ENCODE data around the gene TET3. TPM values are rescaled to one million over a fixed set of nuclear protein-coding genes. Genes with fewer than 3 reads are reported as not detected.

The TET3 gene
- total and polyA plus RNA-seq, 2 donors (not counting 1 experiment from before 2014, with no cell fraction given) = 2.1 to 3.1 TPM

DNA sequence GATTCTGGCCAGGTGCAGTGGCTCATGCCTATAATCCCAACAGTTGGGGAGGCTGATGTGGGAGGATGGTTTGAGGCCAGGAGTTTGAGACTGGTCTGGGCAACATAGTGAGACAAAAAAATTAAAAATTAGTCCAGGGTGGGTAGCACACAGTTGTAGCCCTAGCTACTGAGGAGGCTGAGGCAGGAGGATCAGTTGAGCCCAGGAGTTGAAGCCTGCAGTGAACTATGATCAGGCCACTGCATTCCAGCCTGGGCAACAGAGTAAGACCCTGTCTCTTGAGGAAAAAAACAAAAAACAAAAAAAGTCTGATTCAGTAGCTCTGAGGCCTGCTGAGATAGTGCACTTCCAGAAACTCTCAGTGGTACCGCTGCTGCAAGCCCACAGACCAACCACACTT is 7.9 kb upstream of the TET3 start:
- no peak overlapping the region for H3K27ac ChIP-seq (ENCODE audit: insufficient read depth, low read length)
- peaks cover 7% of the 10 kb centered on the region for H3K4me1 ChIP-seq (ENCODE audit: control insufficient read depth, extremely low read depth, insufficient read depth, low read length)
- H3K9me3 ChIP-seq (ENCODE audit: control insufficient read depth, insufficient read depth, low read depth, low read length) = no peaks in the 10 kb centered on the region
- H3K4me2 ChIP-seq (ENCODE audit: extremely low read depth, insufficient read depth, low read length) = no peak overlapping the region
- H4K20me1 ChIP-seq (ENCODE audit: control insufficient read depth, extremely low read depth, insufficient read depth, low read length) = no peaks in the 10 kb centered on the region
- no peak for DNase-seq (ENCODE audit: low read depth in 2 of 2)
- no peaks in the 10 kb centered on the region for H3K27me3 ChIP-seq (ENCODE audit: control insufficient read depth, insufficient read depth, low read length)
- no peaks in the 10 kb centered on the region for H3K36me3 ChIP-seq (ENCODE audit: control insufficient read depth, insufficient read depth, low read length)
- H3K4me3 ChIP-seq (replicated peaks in 1 of 4; ENCODE audit: control extremely low read depth in 1 of 4, insufficient read depth in 1 of 4, low read depth in 3 of 4, low read length in 4 of 4) = no peak overlapping the region
- TF ChIP-seq EZH2 (IDR thresholded peaks at IDR 0.05; ENCODE audit: low read length, missing control alignments) = no peak
- TF ChIP-seq, protein P1, sequence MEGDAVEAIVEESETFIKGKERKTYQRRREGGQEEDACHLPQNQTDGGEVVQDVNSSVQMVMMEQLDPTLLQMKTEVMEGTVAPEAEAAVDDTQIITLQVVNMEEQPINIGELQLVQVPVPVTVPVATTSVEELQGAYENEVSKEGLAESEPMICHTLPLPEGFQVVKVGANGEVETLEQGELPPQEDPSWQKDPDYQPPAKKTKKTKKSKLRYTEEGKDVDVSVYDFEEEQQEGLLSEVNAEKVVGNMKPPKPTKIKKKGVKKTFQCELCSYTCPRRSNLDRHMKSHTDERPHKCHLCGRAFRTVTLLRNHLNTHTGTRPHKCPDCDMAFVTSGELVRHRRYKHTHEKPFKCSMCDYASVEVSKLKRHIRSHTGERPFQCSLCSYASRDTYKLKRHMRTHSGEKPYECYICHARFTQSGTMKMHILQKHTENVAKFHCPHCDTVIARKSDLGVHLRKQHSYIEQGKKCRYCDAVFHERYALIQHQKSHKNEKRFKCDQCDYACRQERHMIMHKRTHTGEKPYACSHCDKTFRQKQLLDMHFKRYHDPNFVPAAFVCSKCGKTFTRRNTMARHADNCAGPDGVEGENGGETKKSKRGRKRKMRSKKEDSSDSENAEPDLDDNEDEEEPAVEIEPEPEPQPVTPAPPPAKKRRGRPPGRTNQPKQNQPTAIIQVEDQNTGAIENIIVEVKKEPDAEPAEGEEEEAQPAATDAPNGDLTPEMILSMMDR (conservative IDR thresholded peaks at IDR 0.05 in 1 of 2, IDR thresholded peaks at IDR 0.05 in 1 of 2; ENCODE audit: low read depth in 1 of 2, low read length in 2 of 2) = no peak
- no peak overlapping the region for H2AFZ ChIP-seq (ENCODE audit: low read length)
- no peaks in the 10 kb centered on the region for H3K79me2 ChIP-seq (ENCODE audit: control insufficient read depth, insufficient read depth, low read length)
- H3K9ac ChIP-seq (ENCODE audit: insufficient read depth, low read length) = no peak overlapping the region

DNA sequence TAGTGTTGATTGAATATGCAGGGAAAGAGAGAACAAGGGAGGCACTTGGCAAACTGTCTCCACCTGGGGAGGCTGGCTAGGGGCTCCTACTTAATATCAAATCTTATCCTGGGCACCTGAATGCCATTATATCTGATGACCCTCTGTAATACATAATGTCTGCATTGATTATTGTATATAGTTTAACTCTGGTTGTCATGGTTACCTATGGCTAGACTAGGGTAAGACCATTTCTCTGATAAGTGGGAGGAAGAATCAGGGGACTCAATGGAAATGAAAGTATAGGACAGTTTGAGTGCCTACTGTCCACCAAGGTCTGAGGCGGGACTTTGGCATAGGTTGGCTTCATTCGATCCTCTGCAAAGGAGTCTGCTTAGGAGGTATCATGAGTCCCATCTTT is 7.2 kb upstream of the TET3 start:
- no peaks in the 10 kb centered on the region for H3K9me3 ChIP-seq (ENCODE audit: control insufficient read depth, insufficient read depth, low read depth, low read length)
- H2AFZ ChIP-seq (ENCODE audit: low read length) = no peak overlapping the region
- no peaks in the 10 kb centered on the region for H4K20me1 ChIP-seq (ENCODE audit: control insufficient read depth, extremely low read depth, insufficient read depth, low read length)
- H3K4me2 ChIP-seq (ENCODE audit: extremely low read depth, insufficient read depth, low read length) = no peak overlapping the region
- no peaks in the 10 kb centered on the region for H3K27me3 ChIP-seq (ENCODE audit: control insufficient read depth, insufficient read depth, low read length)
- no peaks in the 10 kb centered on the region for H3K79me2 ChIP-seq (ENCODE audit: control insufficient read depth, insufficient read depth, low read length)
- peaks cover 7% of the 10 kb centered on the region for H3K4me1 ChIP-seq (ENCODE audit: control insufficient read depth, extremely low read depth, insufficient read depth, low read length)
- no peak overlapping the region for H3K27ac ChIP-seq (ENCODE audit: insufficient read depth, low read length)
- H3K9ac ChIP-seq (ENCODE audit: insufficient read depth, low read length) = no peak overlapping the region
- TF ChIP-seq, protein P1 (conservative IDR thresholded peaks at IDR 0.05 in 1 of 2, IDR thresholded peaks at IDR 0.05 in 1 of 2; ENCODE audit: low read depth in 1 of 2, low read length in 2 of 2) = no peak
- TF ChIP-seq EZH2 (IDR thresholded peaks at IDR 0.05; ENCODE audit: low read length, missing control alignments) = no peak
- no peaks in the 10 kb centered on the region for H3K36me3 ChIP-seq (ENCODE audit: control insufficient read depth, insufficient read depth, low read length)
- no peak for DNase-seq (ENCODE audit: low read depth in 2 of 2)
- no peak overlapping the region for H3K4me3 ChIP-seq (replicated peaks in 1 of 4; ENCODE audit: control extremely low read depth in 1 of 4, insufficient read depth in 1 of 4, low read depth in 3 of 4, low read length in 4 of 4)

DNA sequence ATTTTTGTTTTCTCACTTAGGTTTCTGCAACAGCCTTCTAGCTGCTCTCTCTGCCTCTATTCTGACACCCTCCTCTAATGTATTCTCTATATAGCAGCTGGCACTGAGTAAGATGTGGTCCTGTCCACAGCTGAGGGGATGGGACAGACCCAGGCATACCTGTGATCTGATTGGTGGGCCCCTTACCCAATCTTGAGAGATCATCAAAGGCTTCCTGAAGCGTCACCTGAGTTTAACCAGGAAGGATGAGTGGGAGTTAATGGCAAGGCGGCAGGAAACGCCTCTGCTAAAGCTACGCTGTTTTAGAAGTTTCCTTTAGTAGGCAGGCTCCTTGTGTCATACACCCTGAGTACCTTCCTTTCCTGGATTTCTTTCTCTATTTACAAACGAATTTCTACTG is 5.7 kb upstream of the TET3 start:
- Histone ChIP-seq H3K9ac (ENCODE audit: insufficient read depth, low read length) (no peak overlapping the region), H2AFZ (ENCODE audit: low read length) (no peak overlapping the region), H3K9me3 (ENCODE audit: control insufficient read depth, insufficient read depth, low read depth, low read length) (no peaks in the 10 kb centered on the region), H4K20me1 (ENCODE audit: control insufficient read depth, extremely low read depth, insufficient read depth, low read length) (no peaks in the 10 kb centered on the region), H3K36me3 (ENCODE audit: control insufficient read depth, insufficient read depth, low read length) (no peaks in the 10 kb centered on the region), H3K4me2 (ENCODE audit: extremely low read depth, insufficient read depth, low read length) (no peak overlapping the region), H3K4me1 (ENCODE audit: control insufficient read depth, extremely low read depth, insufficient read depth, low read length) (peaks cover 7% of the 10 kb centered on the region), H3K4me3 (replicated peaks in 1 of 4; ENCODE audit: control extremely low read depth in 1 of 4, insufficient read depth in 1 of 4, low read depth in 3 of 4, low read length in 4 of 4) (no peak overlapping the region), H3K27me3 (ENCODE audit: control insufficient read depth, insufficient read depth, low read length) (no peaks in the 10 kb centered on the region), H3K79me2 (ENCODE audit: control insufficient read depth, insufficient read depth, low read length) (no peaks in the 10 kb centered on the region), H3K27ac (ENCODE audit: insufficient read depth, low read length) (no peak overlapping the region)
- DNase-seq (ENCODE audit: low read depth in 2 of 2) = no peak
- TF ChIP-seq, protein P1 (conservative IDR thresholded peaks at IDR 0.05 in 1 of 2, IDR thresholded peaks at IDR 0.05 in 1 of 2; ENCODE audit: low read depth in 1 of 2, low read length in 2 of 2) = no peak
- TF ChIP-seq EZH2 (IDR thresholded peaks at IDR 0.05; ENCODE audit: low read length, missing control alignments) = no peak
